Lung (tissue), 12 donors: ENCODE data around the gene CDK8. TPM values are rescaled to one million over a fixed set of nuclear protein-coding genes. Genes with fewer than 3 reads are reported as not detected.

Experiments
- ATAC-seq: fragments of 200-7000 bp; cut with Tn5 transposase; one replicate; pipeline ENCODE4 v1.9.1; 2020; ENCODE audit warnings: moderate number of reproducible peaks; ENCODE audit not compliant: insufficient read depth, low FRiP score
- DNase-seq, 3 donors: peaks; one replicate each; pipeline ENCODE4 v3.0.0-alpha.2; 2013 to 2017
- H3K27ac ChIP-seq, 2 donors: one replicate each; pipeline ENCODE4 v1.5.1; 2013; ENCODE audit warnings: mild to moderate bottlenecking in 2 of 2, moderate library complexity in 2 of 2, control low read depth in 1 of 2, inconsistent platforms in 1 of 2, low read depth in 1 of 2, low read length in 1 of 2
- H3K27me3 ChIP-seq, 3 donors: one replicate each; pipeline ENCODE4 v1.5.1; 2013; ENCODE audit warnings: low read length in 2 of 3; ENCODE audit not compliant: control insufficient read depth in 3 of 3, insufficient read depth in 3 of 3
- H3K36me3 ChIP-seq, 4 donors: one replicate each; pipeline ENCODE4 v1.5.1; 2013; ENCODE audit warnings: low read length in 4 of 4, mild to moderate bottlenecking in 1 of 4, moderate library complexity in 1 of 4; ENCODE audit not compliant: control insufficient read depth in 4 of 4, insufficient read depth in 4 of 4
- H3K4me1 ChIP-seq, 5 donors: one replicate each; pipeline ENCODE4 v1.5.1; 2013; ENCODE audit warnings: low read length in 5 of 5, mild to moderate bottlenecking in 2 of 5, moderate library complexity in 1 of 5; ENCODE audit not compliant: control insufficient read depth in 5 of 5, insufficient read depth in 5 of 5
- H3K4me3 ChIP-seq: one replicate; pipeline ENCODE4 v1.5.1; 2013; ENCODE audit warnings: mild to moderate bottlenecking, control low read depth, moderate library complexity
- H3K9ac ChIP-seq, 2 donors: one replicate each; pipeline ENCODE4 v1.5.1; 2013; ENCODE audit warnings: low read length in 2 of 2, control low read depth in 1 of 2; ENCODE audit not compliant: insufficient read depth in 1 of 2
- H3K9me3 ChIP-seq, 4 donors: one replicate each; pipeline ENCODE4 v1.5.1; 2013; ENCODE audit warnings: low read length in 3 of 4, mild to moderate bottlenecking in 1 of 4, moderate library complexity in 1 of 4; ENCODE audit not compliant: control insufficient read depth in 4 of 4, insufficient read depth in 3 of 4
- CTCF ChIP-seq: IDR thresholded peaks from 2 replicates; pipeline ENCODE4 v1.5.1; 2012; ENCODE audit warnings: mild to moderate bottlenecking; ENCODE audit errors: control extremely low read depth, extremely low read depth
- WGBS, 2 donors: extraction: QIAGEN DNeasy Blood & Tissue Kit; methylation state at CpG; one replicate each; pipeline ENCODE4 v1.1.7; 2013; 5-methylcytosine and 5-hydroxymethylcytosine counted together
- polyA plus RNA-seq, 2 donors: library from polyadenylated mRNA; stranded (reverse); fragments of 200-250 nt; gene quantifications; one replicate each; pipeline ENCODE4 v1.2.1, GENCODE V29; 2013
- total RNA-seq, 2 donors: library from RNA; depleted of rRNA in 1 of 2; stranded (reverse); fragments of >200 nt in 1 of 2; gene quantifications; one replicate each; pipeline ENCODE4 v1.2.1, GENCODE V29; 2014 to 2021
- donor health status: control.
- donor health status: control.
- donor health status: Bipolar disorder and iron deficiency.
- donor health status: healthy.
- donor health status: DM: yes; HTN: yes; CAD: no.

Gene CDK8
- total and polyA plus RNA-seq, 4 donors, result 7.1 to 12.7 (median 9.6) TPM

GRCh38 chr13:26299168-26299750 is 45.3 kb downstream of the CDK8 start:
- H3K36me3 ChIP-seq, result no peaks in the 10 kb centered on the region
- no peak for TF ChIP-seq CTCF
- no peaks in the 10 kb centered on the region for H3K27me3 ChIP-seq
- WGBS, 2 donors, result 88 to 92% methylated on average over 4 of the region's 4 CpGs
- no peak for DNase-seq
- no peaks in the 10 kb centered on the region for H3K9me3 ChIP-seq
- no peak overlapping the region for H3K27ac ChIP-seq
- no peak for ATAC-seq
- H3K4me1 ChIP-seq, result peaks cover 0 to 44% (median 0%) of the 10 kb centered on the region in 5 donors
- H3K9ac ChIP-seq, result no peak overlapping the region
- H3K4me3 ChIP-seq, result no peak overlapping the region

- H3K36me3 ChIP-seq, result no peaks in the 10 kb centered on the region
- DNase-seq, result no peak
- 84 to 93% methylated on average over 6 of the region's 6 CpGs for WGBS, 2 donors
- no peak overlapping the region for H3K9ac ChIP-seq
- no peak overlapping the region for H3K27ac ChIP-seq
- ATAC-seq, result no peak
- no peak for TF ChIP-seq CTCF
- no peaks in the 10 kb centered on the region for H3K9me3 ChIP-seq
- H3K4me1 ChIP-seq, result peaks cover 0 to 39% (median 0%) of the 10 kb centered on the region in 5 donors
- no peaks in the 10 kb centered on the region for H3K27me3 ChIP-seq
- H3K4me3 ChIP-seq, result no peak overlapping the region
Observed at GRCh38 chr13:26300140-26300539, 46.2 kb downstream of the CDK8 start.

GRCh38 chr13:26305676-26306075 is 51.7 kb downstream of the CDK8 start:
- peaks cover 0 to 11% (median 0%) of the 10 kb centered on the region in 5 donors for H3K4me1 ChIP-seq
- no peak overlapping the region for H3K27ac ChIP-seq
- DNase-seq (no peak), ATAC-seq (no peak)
- H3K4me3 ChIP-seq, result no peak overlapping the region
- H3K27me3 ChIP-seq, result no peaks in the 10 kb centered on the region
- H3K9me3 ChIP-seq, result no peaks in the 10 kb centered on the region
- WGBS, 2 donors, result 83 to 84% methylated on average over 1 of the region's 1 CpG
- no peaks in the 10 kb centered on the region for H3K36me3 ChIP-seq
- H3K9ac ChIP-seq, result no peak overlapping the region
- no peak for TF ChIP-seq CTCF

GRCh38 chr13:26307701-26308100 is 53.8 kb downstream of the CDK8 start:
- Histone ChIP-seq H3K9ac (no peak overlapping the region), H3K36me3 (peaks cover 0 to 1% (median 0%) of the 10 kb centered on the region in 4 donors), H3K4me3 (no peak overlapping the region), H3K27ac (no peak overlapping the region), H3K27me3 (no peaks in the 10 kb centered on the region), H3K9me3 (no peaks in the 10 kb centered on the region), H3K4me1 (peaks cover 0 to 2% (median 0%) of the 10 kb centered on the region in 5 donors)
- TF ChIP-seq CTCF, result no peak
- 90 to 96% methylated on average over 1 of the region's 1 CpG for WGBS, 2 donors
- DNase-seq, result no peak
- ATAC-seq, result no peak
